DOHH2 (cell line): ENCODE results near the gene ALG1.

Source experiments
- EZH2phosphoT487 ChIP-seq: fragments of 200-600 bp; sonication (generic); IDR thresholded peaks from 2 replicates; pipeline ENCODE4 v1.6.1; 2017; ENCODE audit warnings: borderline replicate concordance, mild to moderate bottlenecking, antibody characterized with exemption, low read length, moderate library complexity, mixed read lengths
- TF ChIP-seq, protein P1 (sequence below): fragments of 200-600 bp; sonication (generic); IDR thresholded peaks from one replicate; pipeline ENCODE4 v1.5.1; 2014; ENCODE audit warnings: antibody characterized with exemption, mild to moderate bottlenecking, low read depth, low read length; ENCODE audit not compliant: poor library complexity, severe bottlenecking

DNA sequence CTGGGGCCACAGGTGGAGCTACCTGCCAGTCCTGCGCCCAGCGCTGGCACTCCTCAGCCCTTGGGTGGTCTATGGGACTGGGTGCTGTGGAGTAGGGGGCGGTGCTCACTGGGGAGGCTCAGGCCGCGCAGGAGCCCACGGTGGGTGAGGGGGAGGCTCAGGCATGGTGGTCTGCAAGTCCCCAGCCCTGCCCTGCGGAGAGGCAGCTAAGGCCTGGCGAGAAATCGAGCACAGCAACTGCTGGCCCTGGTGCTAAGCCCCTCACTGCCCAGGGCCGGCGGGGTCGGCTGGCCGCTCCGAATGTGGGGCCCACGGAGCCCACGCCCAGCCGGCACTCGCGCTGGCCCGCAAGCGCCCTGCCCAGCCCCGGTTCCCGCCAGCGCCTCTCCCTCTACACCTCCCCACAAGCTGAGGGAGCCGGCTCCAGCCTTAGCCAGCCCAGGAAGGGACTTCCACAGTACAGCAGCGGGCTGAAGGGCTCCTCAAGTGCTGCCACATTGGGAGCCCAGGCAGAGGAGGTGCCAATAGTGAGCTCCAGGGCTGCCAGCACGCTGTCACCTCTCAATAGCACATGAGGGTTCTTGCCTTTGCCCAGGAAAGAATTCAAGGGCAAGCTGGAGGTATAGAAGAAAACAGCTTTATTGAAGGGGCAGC lies 37.0 kb downstream of the ALG1 start:
- TF ChIP-seq, protein P1, sequence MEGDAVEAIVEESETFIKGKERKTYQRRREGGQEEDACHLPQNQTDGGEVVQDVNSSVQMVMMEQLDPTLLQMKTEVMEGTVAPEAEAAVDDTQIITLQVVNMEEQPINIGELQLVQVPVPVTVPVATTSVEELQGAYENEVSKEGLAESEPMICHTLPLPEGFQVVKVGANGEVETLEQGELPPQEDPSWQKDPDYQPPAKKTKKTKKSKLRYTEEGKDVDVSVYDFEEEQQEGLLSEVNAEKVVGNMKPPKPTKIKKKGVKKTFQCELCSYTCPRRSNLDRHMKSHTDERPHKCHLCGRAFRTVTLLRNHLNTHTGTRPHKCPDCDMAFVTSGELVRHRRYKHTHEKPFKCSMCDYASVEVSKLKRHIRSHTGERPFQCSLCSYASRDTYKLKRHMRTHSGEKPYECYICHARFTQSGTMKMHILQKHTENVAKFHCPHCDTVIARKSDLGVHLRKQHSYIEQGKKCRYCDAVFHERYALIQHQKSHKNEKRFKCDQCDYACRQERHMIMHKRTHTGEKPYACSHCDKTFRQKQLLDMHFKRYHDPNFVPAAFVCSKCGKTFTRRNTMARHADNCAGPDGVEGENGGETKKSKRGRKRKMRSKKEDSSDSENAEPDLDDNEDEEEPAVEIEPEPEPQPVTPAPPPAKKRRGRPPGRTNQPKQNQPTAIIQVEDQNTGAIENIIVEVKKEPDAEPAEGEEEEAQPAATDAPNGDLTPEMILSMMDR, result no peak
- no peak for TF ChIP-seq EZH2phosphoT487
